IMR-90 (cell line): ENCODE measurements around the gene KPNA1.

ENCODE experiments used
- BHLHE40 ChIP-seq: fragments of 150-350 bp; IDR thresholded peaks from 2 replicates; pipeline ENCODE4 v1.6.1; 2016; ENCODE audit warnings: mild to moderate bottlenecking, low read depth, low read length
- CEBPB ChIP-seq: IDR thresholded peaks from 2 replicates; pipeline ENCODE4 v1.6.1; 2012; ENCODE audit warnings: low read depth, low read length, improper control_type of control experiment
- FOS ChIP-seq: fragments of 150-350 bp; IDR thresholded peaks from 2 replicates; pipeline ENCODE4 v1.6.1; 2016; ENCODE audit warnings: low read depth, low read length
- MXI1 ChIP-seq: IDR thresholded peaks from 2 replicates; pipeline ENCODE4 v1.6.1; 2012; ENCODE audit warnings: low read depth, mild to moderate bottlenecking, low read length, moderate library complexity, borderline replicate concordance
- POLR2A ChIP-seq: IDR thresholded peaks from 2 replicates; pipeline ENCODE4 v1.6.1; 2012; ENCODE audit warnings: mild to moderate bottlenecking, low read depth, low read length
- TF ChIP-seq, protein P1 (sequence below): conservative IDR thresholded peaks from 2 replicates; pipeline ENCODE4 v1.5.1; 2012; ENCODE audit warnings: mild to moderate bottlenecking, low read depth, low read length, improper control_type of control experiment
- TF ChIP-seq, protein P2 (sequence below): fragments of 150-350 bp; IDR thresholded peaks from 2 replicates; pipeline ENCODE4 v1.6.1; 2017; ENCODE audit warnings: mild to moderate bottlenecking, antibody characterized with exemption, low read length, low read depth

DNA sequence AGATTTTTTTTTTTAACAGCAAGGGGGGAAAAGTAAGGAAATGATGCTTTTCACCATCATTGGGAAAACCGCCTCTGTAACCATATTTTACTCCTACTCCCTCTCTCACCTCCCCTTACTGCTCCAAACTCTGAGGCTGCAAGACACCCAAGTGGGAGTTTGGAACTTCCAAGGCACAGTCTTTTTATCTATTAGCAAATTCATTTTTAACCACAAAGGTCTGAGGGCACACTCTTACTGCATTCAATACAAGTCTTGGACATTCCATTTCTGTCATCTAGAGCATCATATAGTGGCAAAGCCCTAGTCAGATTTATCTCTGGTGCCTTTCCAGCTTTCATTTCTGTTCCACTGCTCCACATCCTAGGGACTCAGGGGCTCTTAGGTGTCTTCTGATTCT is 117.5 kb downstream of the KPNA1 start:
- TF ChIP-seq FOS, result no peak
- no peak for TF ChIP-seq POLR2A
- no peak for TF ChIP-seq CEBPB
- TF ChIP-seq, protein P1, sequence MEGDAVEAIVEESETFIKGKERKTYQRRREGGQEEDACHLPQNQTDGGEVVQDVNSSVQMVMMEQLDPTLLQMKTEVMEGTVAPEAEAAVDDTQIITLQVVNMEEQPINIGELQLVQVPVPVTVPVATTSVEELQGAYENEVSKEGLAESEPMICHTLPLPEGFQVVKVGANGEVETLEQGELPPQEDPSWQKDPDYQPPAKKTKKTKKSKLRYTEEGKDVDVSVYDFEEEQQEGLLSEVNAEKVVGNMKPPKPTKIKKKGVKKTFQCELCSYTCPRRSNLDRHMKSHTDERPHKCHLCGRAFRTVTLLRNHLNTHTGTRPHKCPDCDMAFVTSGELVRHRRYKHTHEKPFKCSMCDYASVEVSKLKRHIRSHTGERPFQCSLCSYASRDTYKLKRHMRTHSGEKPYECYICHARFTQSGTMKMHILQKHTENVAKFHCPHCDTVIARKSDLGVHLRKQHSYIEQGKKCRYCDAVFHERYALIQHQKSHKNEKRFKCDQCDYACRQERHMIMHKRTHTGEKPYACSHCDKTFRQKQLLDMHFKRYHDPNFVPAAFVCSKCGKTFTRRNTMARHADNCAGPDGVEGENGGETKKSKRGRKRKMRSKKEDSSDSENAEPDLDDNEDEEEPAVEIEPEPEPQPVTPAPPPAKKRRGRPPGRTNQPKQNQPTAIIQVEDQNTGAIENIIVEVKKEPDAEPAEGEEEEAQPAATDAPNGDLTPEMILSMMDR, result no peak
- TF ChIP-seq, protein P2, sequence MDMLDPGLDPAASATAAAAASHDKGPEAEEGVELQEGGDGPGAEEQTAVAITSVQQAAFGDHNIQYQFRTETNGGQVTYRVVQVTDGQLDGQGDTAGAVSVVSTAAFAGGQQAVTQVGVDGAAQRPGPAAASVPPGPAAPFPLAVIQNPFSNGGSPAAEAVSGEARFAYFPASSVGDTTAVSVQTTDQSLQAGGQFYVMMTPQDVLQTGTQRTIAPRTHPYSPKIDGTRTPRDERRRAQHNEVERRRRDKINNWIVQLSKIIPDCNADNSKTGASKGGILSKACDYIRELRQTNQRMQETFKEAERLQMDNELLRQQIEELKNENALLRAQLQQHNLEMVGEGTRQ, result no peak
- no peak for TF ChIP-seq BHLHE40
- TF ChIP-seq MXI1, result no peak
